Measurements from ENCODE around the gene MUC12. TPM values are rescaled to one million over a fixed set of nuclear protein-coding genes. Genes with fewer than 3 reads are reported as not detected.

The MUC12 gene
- total RNA-seq, 4 donors from 2014 or later = not detected

GRCh38 chr7:100952641-100953040 lies 16.7 kb upstream of the MUC12 start:
- Histone ChIP-seq H3K9me3 (no peaks in the 10 kb centered on the region), H3K36me3 (no peaks in the 10 kb centered on the region), H3K27me3 (no peaks in the 10 kb centered on the region), H3K4me1 (no peaks in the 10 kb centered on the region), H3K27ac (no peak overlapping the region), H3K4me3 (replicated peaks in 1 of 3) (no peak overlapping the region)
- no peak for DNase-seq
- WGBS, 2 donors = 59 to 62% methylated on average over 2 of the region's 2 CpGs
- TF ChIP-seq POLR2A (IDR thresholded peaks at IDR 0.05) (no peak), CTCF (IDR thresholded peaks at IDR 0.05) (no peak)
- intact Hi-C loops (cut with DNase I) = no loop called here

GRCh38 chr7:100957832-100958421 lies 11.4 kb upstream of the MUC12 start:
- Histone ChIP-seq H3K9me3 (no peaks in the 10 kb centered on the region), H3K27ac (no peak overlapping the region), H3K27me3 (no peaks in the 10 kb centered on the region), H3K4me1 (no peaks in the 10 kb centered on the region), H3K4me3 (replicated peaks in 1 of 3) (no peak overlapping the region), H3K36me3 (no peaks in the 10 kb centered on the region)
- WGBS, 2 donors = 58 to 64% methylated on average over 12 of the region's 12 CpGs
- TF ChIP-seq CTCF (IDR thresholded peaks at IDR 0.05) = no peak
- no peak for TF ChIP-seq POLR2A (IDR thresholded peaks at IDR 0.05)
- DNase-seq = no peak
- intact Hi-C loops (cut with DNase I) = no loop called here

- no peaks in the 10 kb centered on the region for H3K9me3 ChIP-seq
- WGBS, 2 donors = 60 to 65% methylated on average over 2 of the region's 2 CpGs
- peaks cover 8% of the 10 kb centered on the region for H3K27me3 ChIP-seq
- TF ChIP-seq POLR2A (IDR thresholded peaks at IDR 0.05) = no peak
- TF ChIP-seq CTCF (IDR thresholded peaks at IDR 0.05) = no peak
- intact Hi-C loops (cut with DNase I) = no loop called here
- no peak for DNase-seq
- H3K4me1 ChIP-seq = no peaks in the 10 kb centered on the region
- no peak overlapping the region for H3K4me3 ChIP-seq (replicated peaks in 1 of 3)
- no peaks in the 10 kb centered on the region for H3K36me3 ChIP-seq
- H3K27ac ChIP-seq = no peak overlapping the region
These were observed 9.5 kb upstream of the MUC12 start for GRCh38 chr7:100959894-100960293.

GRCh38 chr7:100962537-100962936 lies 6.8 kb upstream of the MUC12 start:
- DNase-seq = no peak
- H3K27me3 ChIP-seq = peaks cover 30% of the 10 kb centered on the region
- intact Hi-C loops (cut with DNase I) = no loop called here
- no peak overlapping the region for H3K4me3 ChIP-seq (replicated peaks in 1 of 3)
- no peak for TF ChIP-seq CTCF (IDR thresholded peaks at IDR 0.05)
- TF ChIP-seq POLR2A (IDR thresholded peaks at IDR 0.05) = no peak
- no peaks in the 10 kb centered on the region for H3K9me3 ChIP-seq
- no peaks in the 10 kb centered on the region for H3K36me3 ChIP-seq
- H3K27ac ChIP-seq = no peak overlapping the region
- WGBS, 2 donors = 84 to 90% methylated on average over 3 of the region's 3 CpGs
- peaks cover 9 to 18% of the 10 kb centered on the region in 2 donors for H3K4me1 ChIP-seq

- intact Hi-C loops (cut with DNase I) = no loop called here
These were observed 6.0 kb upstream of the MUC12 start for GRCh38 chr7:100963386-100963785.

More at GRCh38 chr7:100963386-100963785, 6.0 kb upstream of the MUC12 start:
- H3K4me3 ChIP-seq (replicated peaks in 1 of 3) = no peak overlapping the region
- 69 to 72% methylated on average over 12 of the region's 12 CpGs for WGBS, 2 donors
- H3K36me3 ChIP-seq = no peaks in the 10 kb centered on the region
- H3K27ac ChIP-seq = no peak overlapping the region
- H3K9me3 ChIP-seq = no peaks in the 10 kb centered on the region
- H3K27me3 ChIP-seq = peaks cover 30% of the 10 kb centered on the region
- TF ChIP-seq CTCF (IDR thresholded peaks at IDR 0.05) (no peak), POLR2A (IDR thresholded peaks at IDR 0.05) (no peak)
- H3K4me1 ChIP-seq = peaks cover 9 to 18% of the 10 kb centered on the region in 2 donors
- no peak for DNase-seq

Measured in thyroid gland (tissue), 4 donors.